ENCODE results near the gene CACNA1A.

The CACNA1A gene

DNA sequence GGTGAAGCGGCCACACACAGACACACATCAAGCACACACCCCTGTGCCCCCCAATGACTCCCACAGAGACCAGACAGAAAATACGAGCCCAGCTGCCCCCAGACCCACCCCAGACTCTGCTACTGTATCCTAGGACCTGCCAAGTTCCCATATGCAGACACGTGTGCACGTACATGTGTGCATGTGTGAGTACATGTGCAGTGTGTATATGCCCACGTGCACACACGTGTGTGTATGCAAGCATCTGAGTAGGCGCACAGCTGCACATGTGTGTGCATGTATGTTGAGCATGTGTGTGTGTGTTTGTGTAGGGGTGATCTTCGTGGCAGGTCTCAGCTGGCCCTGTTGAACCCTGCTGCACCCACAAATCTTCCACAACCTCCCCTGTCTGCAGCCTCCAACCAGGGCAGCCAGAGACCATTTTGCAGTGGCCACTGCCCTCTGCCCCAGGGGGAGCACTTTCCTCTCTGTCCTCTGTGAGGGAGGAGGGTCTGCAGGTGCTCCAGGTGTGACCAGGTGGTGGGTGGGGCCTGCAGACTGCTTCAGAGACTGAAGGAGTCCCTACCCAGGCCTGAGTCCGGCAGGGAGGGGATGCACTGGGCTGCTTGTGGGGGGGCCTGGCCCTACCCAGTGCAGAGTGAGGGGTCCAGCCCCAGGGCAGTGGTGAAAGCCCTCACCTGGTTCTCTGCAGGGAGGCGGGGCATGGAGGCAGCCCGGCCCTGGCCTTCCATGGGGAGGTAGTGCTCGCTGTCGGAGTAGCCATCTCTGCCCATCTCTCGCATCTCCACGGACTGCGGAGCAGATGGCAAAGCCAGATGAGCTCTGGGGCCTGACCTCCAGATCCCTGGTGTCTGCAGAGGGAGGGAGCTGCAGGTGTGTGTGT lies 294.6 kb downstream of the CACNA1A start:
- DNase-seq (ENCODE audit: low read depth): no peak
- TF ChIP-seq, protein P1, sequence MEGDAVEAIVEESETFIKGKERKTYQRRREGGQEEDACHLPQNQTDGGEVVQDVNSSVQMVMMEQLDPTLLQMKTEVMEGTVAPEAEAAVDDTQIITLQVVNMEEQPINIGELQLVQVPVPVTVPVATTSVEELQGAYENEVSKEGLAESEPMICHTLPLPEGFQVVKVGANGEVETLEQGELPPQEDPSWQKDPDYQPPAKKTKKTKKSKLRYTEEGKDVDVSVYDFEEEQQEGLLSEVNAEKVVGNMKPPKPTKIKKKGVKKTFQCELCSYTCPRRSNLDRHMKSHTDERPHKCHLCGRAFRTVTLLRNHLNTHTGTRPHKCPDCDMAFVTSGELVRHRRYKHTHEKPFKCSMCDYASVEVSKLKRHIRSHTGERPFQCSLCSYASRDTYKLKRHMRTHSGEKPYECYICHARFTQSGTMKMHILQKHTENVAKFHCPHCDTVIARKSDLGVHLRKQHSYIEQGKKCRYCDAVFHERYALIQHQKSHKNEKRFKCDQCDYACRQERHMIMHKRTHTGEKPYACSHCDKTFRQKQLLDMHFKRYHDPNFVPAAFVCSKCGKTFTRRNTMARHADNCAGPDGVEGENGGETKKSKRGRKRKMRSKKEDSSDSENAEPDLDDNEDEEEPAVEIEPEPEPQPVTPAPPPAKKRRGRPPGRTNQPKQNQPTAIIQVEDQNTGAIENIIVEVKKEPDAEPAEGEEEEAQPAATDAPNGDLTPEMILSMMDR (conservative IDR thresholded peaks at IDR 0.05; ENCODE audit: control insufficient read depth, insufficient read depth, low read depth, low read length): no peak
- H3K4me3 ChIP-seq (ENCODE audit: control insufficient read depth, low read depth, low read length): no peak overlapping the region

DNA sequence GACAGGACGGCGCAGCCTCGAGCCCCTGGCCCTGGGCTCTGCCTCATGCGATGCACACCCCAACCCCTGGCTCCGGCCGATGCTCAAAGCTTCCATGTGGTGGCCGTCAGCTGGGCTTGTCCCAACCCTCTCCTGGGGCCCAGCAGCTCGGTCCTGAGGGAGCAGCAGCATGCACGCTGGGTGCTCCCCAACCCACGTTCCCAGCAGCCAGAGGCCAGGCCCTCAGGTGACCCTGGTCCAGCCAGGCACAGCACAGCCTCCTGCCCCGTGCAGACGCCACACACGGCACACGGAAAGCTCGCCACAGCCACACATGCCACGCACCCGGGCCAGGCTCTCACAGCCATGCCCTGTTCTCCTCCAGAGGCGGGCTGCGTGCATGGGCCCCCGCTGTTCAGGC lies 295.3 kb downstream of the CACNA1A start:
- TF ChIP-seq, protein P1 (conservative IDR thresholded peaks at IDR 0.05; ENCODE audit: control insufficient read depth, insufficient read depth, low read depth, low read length): no peak
- H3K4me3 ChIP-seq (ENCODE audit: control insufficient read depth, low read depth, low read length): no peak overlapping the region
- no peak for DNase-seq (ENCODE audit: low read depth)

- TF ChIP-seq, protein P1 (conservative IDR thresholded peaks at IDR 0.05; ENCODE audit: control insufficient read depth, insufficient read depth, low read depth, low read length): no peak
- no peak for DNase-seq (ENCODE audit: low read depth)
- no peak overlapping the region for H3K4me3 ChIP-seq (ENCODE audit: control insufficient read depth, low read depth, low read length)
Observed at GRCh38 chr19:13210339-13210775, 295.9 kb downstream of the CACNA1A start.

DNA sequence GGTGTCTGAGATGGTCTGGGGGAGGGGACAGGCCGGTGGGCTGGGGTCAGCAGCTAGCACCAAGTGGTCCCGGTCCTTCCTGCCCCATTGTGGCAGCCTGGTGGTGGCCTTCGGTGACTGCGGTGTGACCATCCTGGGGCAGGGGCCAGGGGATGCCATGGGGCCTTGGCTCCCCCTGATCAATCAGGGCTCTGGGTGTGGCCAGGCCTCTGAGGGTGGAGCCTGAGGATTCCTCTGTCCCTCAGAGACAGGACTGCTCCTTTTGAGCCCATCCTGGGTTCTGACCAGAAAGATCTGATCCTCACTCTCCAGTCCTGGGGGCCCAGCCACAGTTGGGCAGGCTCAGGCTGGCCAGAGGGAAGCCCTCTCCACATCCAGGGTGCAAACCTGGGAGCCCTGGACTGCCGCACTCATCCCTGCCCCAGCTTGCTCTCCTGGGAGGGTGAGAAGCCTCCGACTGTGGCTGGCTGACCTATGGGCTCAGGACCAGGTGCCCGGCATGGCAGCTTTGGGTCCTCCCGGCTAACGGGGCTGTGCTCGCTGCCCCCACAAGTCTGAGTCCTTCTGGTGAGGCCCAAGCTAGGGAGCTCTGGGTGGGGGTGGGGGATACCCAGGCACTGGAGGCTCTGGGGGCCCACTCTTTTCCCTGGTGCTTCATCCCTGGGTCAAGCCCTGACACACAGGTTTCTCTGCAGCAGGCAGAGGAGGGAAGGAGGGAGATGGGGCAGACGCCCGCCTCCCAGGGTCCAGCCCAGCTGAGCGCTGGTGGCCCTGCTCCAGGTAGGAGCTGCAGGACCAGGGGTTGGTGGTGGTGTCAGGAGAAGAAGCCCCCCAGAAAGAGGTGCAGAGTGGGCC lies 296.6 kb downstream of the CACNA1A start:
- TF ChIP-seq, protein P1 (conservative IDR thresholded peaks at IDR 0.05; ENCODE audit: control insufficient read depth, insufficient read depth, low read depth, low read length): no peak
- no peak overlapping the region for H3K4me3 ChIP-seq (ENCODE audit: control insufficient read depth, low read depth, low read length)
- no peak for DNase-seq (ENCODE audit: low read depth)

DNA sequence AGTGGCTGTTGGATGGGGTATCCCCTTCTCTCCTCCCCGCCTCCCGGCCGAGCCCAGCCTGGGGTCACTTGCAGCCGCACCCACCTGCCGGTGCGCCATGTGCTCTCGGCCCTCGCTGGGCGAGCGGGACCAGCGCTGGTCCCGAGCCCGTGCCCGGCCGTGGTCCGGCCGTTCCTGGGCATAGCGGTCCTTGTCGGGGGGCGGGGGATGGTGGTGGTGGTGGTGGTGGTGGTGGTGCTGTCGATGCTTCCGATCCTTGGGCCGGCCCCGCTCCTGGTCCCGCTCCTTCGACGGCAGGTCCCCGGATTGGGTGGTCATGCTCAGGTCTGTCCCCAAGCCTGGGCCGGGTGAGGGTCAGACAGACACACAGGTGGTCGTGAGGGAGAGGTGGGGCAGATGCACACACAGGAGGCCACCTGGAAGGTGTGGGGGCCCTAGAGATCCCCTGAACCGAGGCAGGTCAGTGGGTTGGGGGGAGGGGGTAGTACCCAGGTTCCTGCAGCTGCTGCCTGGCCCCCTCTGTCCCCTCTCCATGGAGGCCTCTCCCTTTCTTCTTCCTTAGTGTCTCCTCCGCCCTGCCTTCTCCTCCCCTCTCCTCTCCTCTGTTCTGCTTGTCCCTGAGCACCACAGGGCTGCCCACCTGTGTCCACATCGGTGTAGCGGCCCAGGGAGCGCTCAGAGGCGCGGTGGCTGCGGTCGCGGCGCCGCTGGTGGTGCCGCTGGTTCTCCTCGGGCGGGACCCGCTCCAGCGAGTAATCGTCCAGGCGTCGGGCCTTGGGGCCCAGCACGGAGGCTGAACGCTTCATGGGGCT lies 297.4 kb downstream of the CACNA1A start:
- DNase-seq (ENCODE audit: low read depth): no peak
- no peak overlapping the region for H3K4me3 ChIP-seq (ENCODE audit: control insufficient read depth, low read depth, low read length)
- TF ChIP-seq, protein P1 (conservative IDR thresholded peaks at IDR 0.05; ENCODE audit: control insufficient read depth, insufficient read depth, low read depth, low read length): no peak
